HepG2 (cell line): ENCODE measurements around the gene PLEKHG4. TPM values are rescaled to one million over a fixed set of nuclear protein-coding genes. Genes with fewer than 3 reads are reported as not detected.

ENCODE experiments used
- ATAC-seq: fragments of 200-7000 bp; cut with Tn5 transposase; 3 replicates; pipeline ENCODE4 v1.9.1; 2020; ENCODE audit warnings: mild to moderate bottlenecking, moderate library complexity
- BruUV-seq: library from RNA; stranded (reverse); fragments of 400-500 nt; replicated peaks from 2 replicates; lab custom pipeline; 2021; lab: Mats Ljungman, UMichigan
- CTCF ChIA-PET: fragments of 300-600 bp; formaldehyde crosslinking; extraction: SDS; loops from one replicate; lab custom pipeline; 2021; ENCODE audit warnings: low total read pairs, inconsistent platforms, low intra/inter-chr PET ratio; lab: Yijun Ruan, JAX
- POLR2A ChIA-PET: fragments of 350-600 bp; sonication (Branson Sonifier 250); formaldehyde crosslinking; loops from one replicate; lab custom pipeline; 2020; ENCODE audit warnings: antibody characterized with exemption, inconsistent platforms; lab: Yijun Ruan, JAX
- DNase-seq: peaks from one replicate; pipeline ENCODE4 v3.0.0-alpha.2; 2015; ENCODE audit warnings: low spot score
- FAIRE-seq: peaks from 3 replicates; lab custom pipeline; 2011; peaks lifted over from hg19 to GRCh38; lab: Jason Lieb, UNC
- H2AFZ ChIP-seq: one replicate; pipeline ENCODE4 v1.6.1; 2011; ENCODE audit warnings: low read length, inconsistent platforms
- H3K27ac ChIP-seq: fragments of 300-600 bp; 3 replicates; pipeline ENCODE4 v1.8.0; 2011; ENCODE audit warnings: mixed run types, mild to moderate bottlenecking, mixed read lengths, low read length, inconsistent platforms; ENCODE audit not compliant: insufficient read depth; ENCODE audit errors: extremely low read length
- H3K27me3 ChIP-seq, 2 experiments: fragments of 200-600 bp in 1 of 2; 2 replicates in 1 of 2; 3 replicates in 1 of 2; pipeline versions ENCODE4 v1.6.0 to v1.8.0; 2011; ENCODE audit warnings: low read length in 2 of 2, mild to moderate bottlenecking in 2 of 2, moderate library complexity in 2 of 2, inconsistent platforms in 1 of 2; ENCODE audit not compliant: insufficient read depth in 2 of 2, control insufficient read depth in 1 of 2
- H3K36me3 ChIP-seq, 2 experiments: fragments of 200-600 bp in 1 of 2; replicated peaks in 1 of 2; 2 replicates in 1 of 2; 3 replicates in 1 of 2; pipeline versions ENCODE4 v1.5.1 to v1.8.0; 2011; ENCODE audit warnings: low read length in 2 of 2, inconsistent platforms in 1 of 2; ENCODE audit not compliant: insufficient read depth in 2 of 2, control insufficient read depth in 1 of 2
- H3K4me1 ChIP-seq: 2 replicates; pipeline ENCODE4 v1.5.1; 2012; ENCODE audit warnings: low read length, inconsistent platforms; ENCODE audit not compliant: insufficient read depth
- H3K4me2 ChIP-seq: 2 replicates; pipeline ENCODE4 v1.6.0; 2011; ENCODE audit warnings: low read depth, low read length, inconsistent platforms
- H3K4me3 ChIP-seq, 3 experiments: fragments of 200-600 bp in 1 of 3; sonication (generic), shearing (Covaris generic) in 1 of 3; replicated peaks in 1 of 3; 2 replicates each; pipeline ENCODE4 v1.5.1; 2011 to 2016; ENCODE audit warnings: low read length in 3 of 3, inconsistent platforms in 2 of 3, low read depth in 2 of 3, mild to moderate bottlenecking in 2 of 3, control low read depth in 1 of 3, mixed read lengths in 1 of 3; ENCODE audit not compliant: insufficient read depth in 1 of 3
- H3K79me2 ChIP-seq: one replicate; pipeline ENCODE4 v1.6.1; 2011; ENCODE audit warnings: low read length, inconsistent platforms; ENCODE audit not compliant: insufficient read depth
- H3K9ac ChIP-seq: 2 replicates; pipeline ENCODE4 v1.6.0; 2011; ENCODE audit warnings: mild to moderate bottlenecking, low read depth, low read length, inconsistent platforms; ENCODE audit not compliant: insufficient read depth
- H3K9me3 ChIP-seq: 2 replicates; pipeline ENCODE4 v1.5.1; 2012; ENCODE audit warnings: mild to moderate bottlenecking, low read length
- H4K20me1 ChIP-seq: 2 replicates; pipeline ENCODE4 v1.6.0; 2011; ENCODE audit warnings: inconsistent platforms, mild to moderate bottlenecking, low read length, moderate library complexity; ENCODE audit not compliant: insufficient read depth
- AFF4 ChIP-seq: sonication (generic); formaldehyde crosslinking; IDR thresholded peaks from 2 replicates; pipeline ENCODE4 v1.4.0; 2020; ENCODE audit warnings: missing genetic modification reagents
- HOXA3 ChIP-seq: sonication (generic); formaldehyde crosslinking; IDR thresholded peaks from 2 replicates; pipeline ENCODE4 v1.5.0; 2020; ENCODE audit warnings: missing genetic modification reagents
- PCBP1 ChIP-seq: fragments of 200-400 bp; formaldehyde crosslinking; IDR thresholded peaks from 2 replicates; pipeline ENCODE4 v1.6.1; 2017; ENCODE audit warnings: mild to moderate bottlenecking, low read depth, low read length, borderline replicate concordance
- TMF1 ChIP-seq: sonication (generic); formaldehyde crosslinking; IDR thresholded peaks from 2 replicates; pipeline ENCODE4 v1.8.1; 2022; ENCODE audit warnings: low read depth, missing genetic modification reagents
- ZNF776 ChIP-seq: sonication (generic); formaldehyde crosslinking; IDR thresholded peaks from 2 replicates; pipeline ENCODE4 v1.4.0; 2020; ENCODE audit warnings: mild to moderate bottlenecking, missing genetic modification reagents
- WGBS: methylation state at CpG from one replicate; pipeline ENCODE4 v1.1.6; 2017; ENCODE audit warnings: low lambda C conversion rate; 5-methylcytosine and 5-hydroxymethylcytosine counted together
- in situ Hi-C: cut with HindIII; loops from 2 replicates; pipeline ENCODE4 v1.10.0; 2017; ENCODE audit warnings: low pct_unique_long_range_greater_than_20kb; ENCODE audit not compliant: extremely low pct_ligation_motif_present
- intact Hi-C: fragments of 100-400 bp; cut with micrococcal nuclease; formaldehyde crosslinking; loops from one replicate; pipeline ENCODE4 v1.10.0; 2022; ENCODE audit not compliant: unreplicated experiment
- polyA plus RNA-seq, 8 experiments: library from polyadenylated mRNA; depleted of rRNA in 3 of 8; stranded (reverse) in 7 of 8; unstranded in 1 of 8; fragments of >200 nt; fragmentation: Illumina TruSeq in 4 of 8; extraction: Trizol in 4 of 8; gene quantifications; 2 replicates each; pipeline versions ENCODE4 v1.2.1 to v1.2.3, GENCODE V29; 2011 to 2016; ENCODE audit warnings: low read depth in 4 of 8, missing spikeins in 1 of 8, mixed read lengths in 1 of 8; ENCODE audit not compliant: insufficient read depth in 1 of 8
- total RNA-seq, 5 experiments: library from RNA; depleted of rRNA; stranded (reverse); fragments of >200 nt; fragmentation: Illumina TruSeq; extraction: Trizol; gene quantifications; 2 replicates each; pipeline ENCODE4 v1.2.3, GENCODE V29; 2016; ENCODE audit warnings: low read depth in 1 of 5
- TF ChIP-seq, protein P1 (sequence below): sonication (generic); formaldehyde crosslinking; IDR thresholded peaks from 2 replicates; pipeline ENCODE4 v1.9.0; 2021; ENCODE audit warnings: mild to moderate bottlenecking, missing genetic modification reagents
- TF ChIP-seq, protein P2 (sequence below), 2 experiments: IDR thresholded peaks; 2 replicates each; pipeline ENCODE4 v1.6.1; 2011 to 2012; ENCODE audit warnings: low read length in 2 of 2, borderline replicate concordance in 1 of 2, low read depth in 1 of 2, mild to moderate bottlenecking in 1 of 2, moderate library complexity in 1 of 2
- TF ChIP-seq, protein P3 (sequence below): sonication (generic); formaldehyde crosslinking; conservative IDR thresholded peaks from 2 replicates; pipeline ENCODE4 v1.4.0; 2020; ENCODE audit warnings: missing genetic modification reagents

The PLEKHG4 gene
- total and polyA plus RNA-seq, 2 of the 13 experiments (the other 11 are each of a cell fraction or from before 2014, with no cell fraction given): 7.1 to 13.6 TPM

DNA sequence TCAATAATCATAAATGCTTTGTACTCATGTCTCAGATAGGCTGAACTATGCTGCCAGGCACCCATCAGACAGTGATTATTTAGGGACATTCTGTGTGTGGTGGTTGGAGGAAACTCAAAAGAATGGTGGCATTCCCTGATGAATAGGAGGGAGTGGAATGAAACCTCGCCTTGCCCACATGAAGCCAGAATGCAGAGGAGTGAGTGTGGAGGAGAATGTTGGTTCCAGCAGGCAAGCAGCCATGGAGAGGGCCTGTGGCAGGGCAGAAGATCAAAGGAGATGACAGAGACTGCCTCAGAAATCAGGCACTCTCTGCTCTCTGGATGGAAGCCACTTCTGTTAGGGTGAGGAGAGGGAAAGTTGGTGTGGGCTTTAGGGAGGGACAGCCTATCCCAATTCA lies 24.7 kb downstream of the PLEKHG4 start:
- intact Hi-C loops: no loop called here
- Histone ChIP-seq H3K4me3 (no peak overlapping the region), H3K9me3 (no peaks in the 10 kb centered on the region), H3K36me3 (no peaks in the 10 kb centered on the region), H3K27me3 (peaks cover 4 to 41% of the 10 kb centered on the region in 2 experiments; a peak in 3 of 5 replicates), H2AFZ (no peak overlapping the region), H4K20me1 (no peaks in the 10 kb centered on the region), H3K79me2 (no peaks in the 10 kb centered on the region), H3K4me1 (no peaks in the 10 kb centered on the region), H3K9ac (no peak overlapping the region), H3K4me2 (no peak overlapping the region), H3K27ac (no peak overlapping the region)
- 0% methylated on average over 1 of the region's 1 CpG for WGBS
- BruUV-seq: no TSS peak
- POLR2A ChIA-PET: no interaction called here
- ATAC-seq: no peak
- CTCF ChIA-PET: no interaction called here
- DNase-seq: no peak
- no peak for FAIRE-seq
- in situ Hi-C loops: no loop called here
- TF ChIP-seq, protein P1, sequence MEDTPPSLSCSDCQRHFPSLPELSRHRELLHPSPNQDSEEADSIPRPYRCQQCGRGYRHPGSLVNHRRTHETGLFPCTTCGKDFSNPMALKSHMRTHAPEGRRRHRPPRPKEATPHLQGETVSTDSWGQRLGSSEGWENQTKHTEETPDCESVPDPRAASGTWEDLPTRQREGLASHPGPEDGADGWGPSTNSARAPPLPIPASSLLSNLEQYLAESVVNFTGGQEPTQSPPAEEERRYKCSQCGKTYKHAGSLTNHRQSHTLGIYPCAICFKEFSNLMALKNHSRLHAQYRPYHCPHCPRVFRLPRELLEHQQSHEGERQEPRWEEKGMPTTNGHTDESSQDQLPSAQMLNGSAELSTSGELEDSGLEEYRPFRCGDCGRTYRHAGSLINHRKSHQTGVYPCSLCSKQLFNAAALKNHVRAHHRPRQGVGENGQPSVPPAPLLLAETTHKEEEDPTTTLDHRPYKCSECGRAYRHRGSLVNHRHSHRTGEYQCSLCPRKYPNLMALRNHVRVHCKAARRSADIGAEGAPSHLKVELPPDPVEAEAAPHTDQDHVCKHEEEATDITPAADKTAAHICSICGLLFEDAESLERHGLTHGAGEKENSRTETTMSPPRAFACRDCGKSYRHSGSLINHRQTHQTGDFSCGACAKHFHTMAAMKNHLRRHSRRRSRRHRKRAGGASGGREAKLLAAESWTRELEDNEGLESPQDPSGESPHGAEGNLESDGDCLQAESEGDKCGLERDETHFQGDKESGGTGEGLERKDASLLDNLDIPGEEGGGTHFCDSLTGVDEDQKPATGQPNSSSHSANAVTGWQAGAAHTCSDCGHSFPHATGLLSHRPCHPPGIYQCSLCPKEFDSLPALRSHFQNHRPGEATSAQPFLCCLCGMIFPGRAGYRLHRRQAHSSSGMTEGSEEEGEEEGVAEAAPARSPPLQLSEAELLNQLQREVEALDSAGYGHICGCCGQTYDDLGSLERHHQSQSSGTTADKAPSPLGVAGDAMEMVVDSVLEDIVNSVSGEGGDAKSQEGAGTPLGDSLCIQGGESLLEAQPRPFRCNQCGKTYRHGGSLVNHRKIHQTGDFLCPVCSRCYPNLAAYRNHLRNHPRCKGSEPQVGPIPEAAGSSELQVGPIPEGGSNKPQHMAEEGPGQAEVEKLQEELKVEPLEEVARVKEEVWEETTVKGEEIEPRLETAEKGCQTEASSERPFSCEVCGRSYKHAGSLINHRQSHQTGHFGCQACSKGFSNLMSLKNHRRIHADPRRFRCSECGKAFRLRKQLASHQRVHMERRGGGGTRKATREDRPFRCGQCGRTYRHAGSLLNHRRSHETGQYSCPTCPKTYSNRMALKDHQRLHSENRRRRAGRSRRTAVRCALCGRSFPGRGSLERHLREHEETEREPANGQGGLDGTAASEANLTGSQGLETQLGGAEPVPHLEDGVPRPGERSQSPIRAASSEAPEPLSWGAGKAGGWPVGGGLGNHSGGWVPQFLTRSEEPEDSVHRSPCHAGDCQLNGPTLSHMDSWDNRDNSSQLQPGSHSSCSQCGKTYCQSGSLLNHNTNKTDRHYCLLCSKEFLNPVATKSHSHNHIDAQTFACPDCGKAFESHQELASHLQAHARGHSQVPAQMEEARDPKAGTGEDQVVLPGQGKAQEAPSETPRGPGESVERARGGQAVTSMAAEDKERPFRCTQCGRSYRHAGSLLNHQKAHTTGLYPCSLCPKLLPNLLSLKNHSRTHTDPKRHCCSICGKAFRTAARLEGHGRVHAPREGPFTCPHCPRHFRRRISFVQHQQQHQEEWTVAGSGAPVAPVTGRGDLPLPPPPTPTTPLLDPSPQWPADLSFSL: no peak
- TF ChIP-seq PCBP1 (no peak), ZNF776 (no peak), AFF4 (CRISPR knock-in tag) (no peak), TMF1 (CRISPR knock-in tag) (no peak), HOXA3 (CRISPR knock-in tag) (no peak)
- TF ChIP-seq, protein P2, sequence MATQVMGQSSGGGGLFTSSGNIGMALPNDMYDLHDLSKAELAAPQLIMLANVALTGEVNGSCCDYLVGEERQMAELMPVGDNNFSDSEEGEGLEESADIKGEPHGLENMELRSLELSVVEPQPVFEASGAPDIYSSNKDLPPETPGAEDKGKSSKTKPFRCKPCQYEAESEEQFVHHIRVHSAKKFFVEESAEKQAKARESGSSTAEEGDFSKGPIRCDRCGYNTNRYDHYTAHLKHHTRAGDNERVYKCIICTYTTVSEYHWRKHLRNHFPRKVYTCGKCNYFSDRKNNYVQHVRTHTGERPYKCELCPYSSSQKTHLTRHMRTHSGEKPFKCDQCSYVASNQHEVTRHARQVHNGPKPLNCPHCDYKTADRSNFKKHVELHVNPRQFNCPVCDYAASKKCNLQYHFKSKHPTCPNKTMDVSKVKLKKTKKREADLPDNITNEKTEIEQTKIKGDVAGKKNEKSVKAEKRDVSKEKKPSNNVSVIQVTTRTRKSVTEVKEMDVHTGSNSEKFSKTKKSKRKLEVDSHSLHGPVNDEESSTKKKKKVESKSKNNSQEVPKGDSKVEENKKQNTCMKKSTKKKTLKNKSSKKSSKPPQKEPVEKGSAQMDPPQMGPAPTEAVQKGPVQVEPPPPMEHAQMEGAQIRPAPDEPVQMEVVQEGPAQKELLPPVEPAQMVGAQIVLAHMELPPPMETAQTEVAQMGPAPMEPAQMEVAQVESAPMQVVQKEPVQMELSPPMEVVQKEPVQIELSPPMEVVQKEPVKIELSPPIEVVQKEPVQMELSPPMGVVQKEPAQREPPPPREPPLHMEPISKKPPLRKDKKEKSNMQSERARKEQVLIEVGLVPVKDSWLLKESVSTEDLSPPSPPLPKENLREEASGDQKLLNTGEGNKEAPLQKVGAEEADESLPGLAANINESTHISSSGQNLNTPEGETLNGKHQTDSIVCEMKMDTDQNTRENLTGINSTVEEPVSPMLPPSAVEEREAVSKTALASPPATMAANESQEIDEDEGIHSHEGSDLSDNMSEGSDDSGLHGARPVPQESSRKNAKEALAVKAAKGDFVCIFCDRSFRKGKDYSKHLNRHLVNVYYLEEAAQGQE (IDR thresholded peaks at IDR 0.05; ENCODE audit: borderline replicate concordance in 1 of 2, low read depth in 1 of 2, low read length in 2 of 2): no peak
- TF ChIP-seq, protein P3, sequence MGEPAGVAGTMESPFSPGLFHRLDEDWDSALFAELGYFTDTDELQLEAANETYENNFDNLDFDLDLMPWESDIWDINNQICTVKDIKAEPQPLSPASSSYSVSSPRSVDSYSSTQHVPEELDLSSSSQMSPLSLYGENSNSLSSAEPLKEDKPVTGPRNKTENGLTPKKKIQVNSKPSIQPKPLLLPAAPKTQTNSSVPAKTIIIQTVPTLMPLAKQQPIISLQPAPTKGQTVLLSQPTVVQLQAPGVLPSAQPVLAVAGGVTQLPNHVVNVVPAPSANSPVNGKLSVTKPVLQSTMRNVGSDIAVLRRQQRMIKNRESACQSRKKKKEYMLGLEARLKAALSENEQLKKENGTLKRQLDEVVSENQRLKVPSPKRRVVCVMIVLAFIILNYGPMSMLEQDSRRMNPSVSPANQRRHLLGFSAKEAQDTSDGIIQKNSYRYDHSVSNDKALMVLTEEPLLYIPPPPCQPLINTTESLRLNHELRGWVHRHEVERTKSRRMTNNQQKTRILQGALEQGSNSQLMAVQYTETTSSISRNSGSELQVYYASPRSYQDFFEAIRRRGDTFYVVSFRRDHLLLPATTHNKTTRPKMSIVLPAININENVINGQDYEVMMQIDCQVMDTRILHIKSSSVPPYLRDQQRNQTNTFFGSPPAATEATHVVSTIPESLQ (CRISPR knock-in tag): no peak
